ENCODE measurements around the gene GJD3.
"Not testable (repeated sequence)": the region's sequence is repeated elsewhere in the genome, so short reads cannot be mapped to it uniquely, and the experiment has no call there.

Gene GJD3

GRCh38 chr17:40364121-40364861, at the start of gene GJD3:
Gene GJD3, minus strand, starts transcription at chr17:40364737. Its CDS starts 922 bp downstream, at chr17:40363815.
- DNase-seq = no peak

DNA sequence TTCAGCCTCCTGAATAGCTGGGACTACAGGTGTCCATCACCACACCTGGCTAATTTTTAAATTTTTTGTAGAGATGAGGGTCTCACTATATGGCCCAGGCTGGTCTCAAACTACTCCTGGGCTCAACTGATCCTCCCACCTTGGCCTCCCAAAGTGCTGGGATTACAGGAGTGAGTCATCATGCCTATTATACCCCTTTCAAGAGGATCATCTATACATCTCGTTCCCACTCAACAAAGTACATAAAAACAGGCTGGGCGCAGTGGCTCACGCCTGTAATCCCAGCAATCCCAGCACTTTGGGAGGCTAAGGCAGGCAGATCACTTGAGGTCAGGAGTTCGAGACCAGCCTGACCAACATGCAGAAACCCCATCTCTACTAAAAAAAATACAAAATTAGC, 49.8 kb upstream of the GJD3 start:
- not testable (repeated sequence) for DNase-seq

GRCh38 chr17:40412880-40413279, 48.3 kb upstream of the GJD3 start:
- DNase-seq = no peak

DNA sequence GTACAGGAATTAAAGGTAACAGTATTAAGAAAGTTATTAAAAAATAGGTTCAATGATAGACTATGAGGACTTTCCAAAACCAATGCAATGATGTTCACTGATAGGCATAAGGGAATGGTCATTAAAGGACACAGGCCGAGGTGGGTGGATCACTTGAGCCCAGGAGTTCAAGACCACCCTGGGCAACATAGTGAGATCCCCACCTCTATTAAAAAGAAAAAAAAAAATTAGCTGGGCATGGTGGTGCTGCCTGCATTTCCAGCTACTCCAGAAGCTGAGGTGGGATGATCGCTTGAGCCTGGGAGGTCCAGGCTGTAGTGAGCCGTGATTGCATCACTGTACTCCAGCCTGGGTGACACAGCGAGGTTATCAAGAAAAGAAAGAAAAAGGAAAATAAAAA, 47.3 kb upstream of the GJD3 start:
- DNase-seq = no peak

DNA sequence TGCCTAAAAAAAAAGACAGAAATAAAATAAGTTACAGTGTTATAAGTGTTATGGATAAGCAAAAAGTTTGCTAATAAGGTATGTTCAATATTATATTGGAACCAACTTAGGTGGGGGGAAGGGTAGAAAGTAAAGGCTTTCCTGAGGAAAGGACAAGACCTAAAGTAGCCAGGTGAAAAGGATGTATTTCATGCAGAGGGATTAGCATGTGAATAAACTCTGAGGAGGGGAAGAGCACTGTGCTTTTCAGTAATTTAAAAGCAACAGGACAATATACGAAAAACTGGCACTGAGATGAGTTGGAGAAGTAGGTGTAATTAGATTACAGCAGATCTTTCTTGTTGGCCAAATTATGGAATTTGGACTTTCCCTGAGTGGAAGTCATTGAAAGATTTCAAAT, 45.5 kb upstream of the GJD3 start:
- DNase-seq = no peak

DNA sequence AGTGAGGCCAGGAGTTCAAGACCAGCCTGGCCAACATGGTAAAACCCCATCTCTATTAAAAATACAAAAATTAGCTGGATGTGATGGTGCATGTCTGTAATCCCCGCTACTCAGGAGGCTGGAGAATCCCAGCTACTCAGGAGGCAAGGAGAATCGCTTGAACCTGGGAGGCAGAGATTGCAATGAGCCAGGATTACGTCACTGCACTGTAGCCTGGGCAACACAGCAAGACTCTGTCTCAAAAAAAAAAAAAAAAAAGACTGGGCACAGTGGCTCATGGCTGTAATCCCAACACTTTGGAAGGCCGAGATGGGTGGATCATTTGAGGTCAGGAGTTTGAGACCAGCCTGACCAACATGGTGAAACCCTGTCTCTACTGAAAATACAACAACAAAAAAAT, 45.0 kb upstream of the GJD3 start:
- not testable (repeated sequence) for DNase-seq

- DNase-seq = no peak
Measured at GRCh38 chr17:40407460-40407859, 42.9 kb upstream of the GJD3 start.

- no peak for DNase-seq
Measured at GRCh38 chr17:40404003-40404402, 39.5 kb upstream of the GJD3 start.

GRCh38 chr17:40402668-40403067, 38.1 kb upstream of the GJD3 start:
- no peak for DNase-seq

DNA sequence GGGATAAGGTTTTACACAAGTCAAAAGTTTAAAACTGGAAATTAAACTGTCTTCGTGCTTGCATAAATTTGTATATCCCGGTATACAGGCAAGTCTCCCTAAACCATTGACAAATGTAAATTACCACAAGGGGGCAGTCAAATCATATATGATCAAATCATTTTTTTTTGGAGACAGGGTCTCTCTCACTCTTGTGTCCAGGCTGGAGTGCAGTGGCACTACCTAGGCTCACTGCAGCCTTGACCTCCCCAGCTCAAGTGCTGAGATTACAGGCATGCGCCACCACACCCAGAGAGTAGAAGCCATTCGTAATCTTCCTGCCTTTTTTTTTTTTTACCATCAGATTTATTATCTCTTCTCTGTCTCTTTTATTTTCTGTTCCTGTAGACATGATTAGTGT, 34.6 kb upstream of the GJD3 start:
- no peak for DNase-seq

DNA sequence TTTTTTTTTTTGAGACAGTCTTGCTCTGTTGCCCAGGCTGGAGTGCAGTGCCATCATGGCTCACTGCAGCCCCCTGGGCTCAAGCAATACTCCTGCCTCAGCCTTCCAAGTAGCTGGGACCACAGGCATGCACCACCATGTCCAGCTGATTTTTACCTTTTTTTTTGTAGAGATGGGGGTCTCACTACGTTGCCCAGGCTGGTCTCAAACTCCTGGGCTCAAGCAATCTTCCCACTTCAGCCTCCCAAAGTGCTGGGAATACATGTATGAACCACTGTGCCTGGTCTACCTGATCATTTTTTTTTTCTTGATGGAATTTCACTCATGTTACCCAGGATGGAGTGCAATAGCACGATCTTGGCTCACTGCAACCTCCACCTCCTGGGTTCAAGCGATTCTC, 22.0 kb upstream of the GJD3 start:
- not testable (repeated sequence) for DNase-seq

DNA sequence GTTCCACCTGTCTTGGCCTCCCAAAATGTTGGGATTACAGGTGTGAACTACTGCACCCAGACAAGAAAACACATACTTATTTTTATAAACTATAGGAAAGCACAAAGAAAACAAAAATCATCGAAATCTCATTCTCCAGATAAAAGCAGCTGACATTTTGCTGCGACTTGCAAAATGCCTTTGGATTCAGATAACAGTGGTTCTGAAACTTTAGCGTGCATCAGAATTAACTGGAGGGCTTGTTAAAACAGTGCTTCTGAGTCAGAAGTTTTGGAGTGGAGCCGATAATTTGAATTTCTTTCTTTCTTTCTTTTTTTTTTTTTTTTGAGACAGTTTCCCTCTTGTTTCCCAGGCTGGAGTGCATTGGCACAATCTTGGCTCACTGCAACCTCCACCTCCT, 17.7 kb upstream of the GJD3 start:
- DNase-seq = no peak

DNA sequence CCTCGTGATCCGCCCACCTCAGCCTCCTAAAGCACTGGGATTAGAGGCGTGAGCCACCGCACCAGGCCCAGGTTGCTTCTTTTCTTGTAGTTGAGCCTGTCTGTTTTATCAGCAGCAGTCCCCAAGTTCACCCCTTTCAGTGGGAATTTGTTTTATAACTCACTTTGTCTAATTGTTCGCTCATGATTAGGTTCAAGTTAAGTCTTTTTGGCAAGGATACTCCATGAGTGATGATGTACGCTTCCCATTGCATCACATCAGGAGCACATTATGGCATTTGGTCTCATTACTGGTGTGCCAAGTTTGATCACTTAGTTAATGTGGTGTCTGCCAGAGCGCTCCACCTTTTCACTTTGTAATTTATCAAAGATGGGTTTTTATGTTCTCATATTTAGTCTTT, 14.4 kb upstream of the GJD3 start:
- no peak for DNase-seq

- no peak for DNase-seq
Measured at GRCh38 chr17:40377832-40378231, 13.3 kb upstream of the GJD3 start.

- DNase-seq = peak in 1 of 2 donors; percentile 15
Measured at GRCh38 chr17:40376541-40376940, 12.0 kb upstream of the GJD3 start.

DNA sequence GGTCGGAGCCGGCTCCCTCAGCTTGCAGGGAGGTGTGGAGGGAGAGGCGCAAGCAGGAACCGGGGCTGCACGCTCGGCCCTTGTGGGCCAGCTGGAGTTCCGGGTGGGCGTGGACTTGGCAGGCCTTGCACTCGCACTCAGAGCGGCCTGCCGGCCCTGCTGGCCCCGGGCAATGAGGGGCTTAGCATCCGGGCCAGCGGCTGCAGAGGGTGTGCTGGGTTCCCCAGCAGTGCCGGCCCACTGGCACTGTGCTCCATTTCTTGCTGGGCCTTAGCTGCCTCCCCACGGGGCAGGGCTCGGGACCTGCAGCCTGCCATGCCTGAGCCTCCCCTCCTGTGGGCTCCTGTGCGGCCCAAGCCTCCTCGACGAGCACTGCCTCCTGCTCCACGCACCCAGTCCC, 11.2 kb upstream of the GJD3 start:
- not testable (repeated sequence) for DNase-seq

- no peak for DNase-seq
Measured at GRCh38 chr17:40374821-40375498, 10.4 kb upstream of the GJD3 start.

GRCh38 chr17:40373999-40374398, 9.5 kb upstream of the GJD3 start:
- DNase-seq = no peak

GRCh38 chr17:40373324-40373723, 8.8 kb upstream of the GJD3 start:
- no peak for DNase-seq

DNA sequence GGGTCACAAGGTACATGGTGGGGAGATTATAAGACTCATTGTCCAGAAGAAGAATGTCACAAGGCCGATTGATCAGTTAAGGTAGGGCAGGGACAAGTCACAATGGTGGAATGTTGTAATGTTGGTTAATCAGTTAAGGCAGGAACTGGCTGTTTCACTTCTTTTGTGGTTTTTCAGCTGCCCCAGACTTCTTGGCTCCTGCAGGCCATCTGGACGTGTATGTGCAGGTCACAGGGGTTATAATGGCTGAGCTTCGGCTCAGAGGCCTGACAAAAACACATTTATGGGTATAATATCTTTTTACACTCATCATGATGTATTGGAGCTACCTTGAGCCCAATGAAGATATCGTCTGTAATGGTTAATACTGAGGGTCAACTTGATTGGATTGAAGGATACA, 8.1 kb upstream of the GJD3 start:
- not testable (repeated sequence) for DNase-seq

DNA sequence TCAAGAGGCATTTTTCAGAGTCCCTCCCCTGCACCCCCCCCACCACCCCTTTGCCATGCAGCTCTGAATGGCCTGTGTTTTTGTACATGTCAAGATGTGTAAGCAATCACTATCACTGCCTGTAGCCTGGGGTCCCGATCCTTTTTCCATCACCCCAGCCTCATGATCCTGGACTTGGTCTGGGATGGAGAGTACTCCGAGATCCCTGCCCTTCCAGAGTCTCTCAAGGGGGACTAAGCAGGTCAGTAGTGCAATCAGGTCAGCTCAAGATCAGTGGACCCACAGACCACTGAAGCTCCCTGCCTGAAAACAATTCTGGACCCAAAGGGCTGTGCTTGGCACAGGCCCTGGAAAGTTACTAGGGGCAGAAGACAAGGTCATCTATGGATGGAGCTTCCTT, 7.5 kb upstream of the GJD3 start:
- no peak for DNase-seq

GRCh38 chr17:40371261-40371929, 6.9 kb upstream of the GJD3 start:
- no peak for DNase-seq

DNA sequence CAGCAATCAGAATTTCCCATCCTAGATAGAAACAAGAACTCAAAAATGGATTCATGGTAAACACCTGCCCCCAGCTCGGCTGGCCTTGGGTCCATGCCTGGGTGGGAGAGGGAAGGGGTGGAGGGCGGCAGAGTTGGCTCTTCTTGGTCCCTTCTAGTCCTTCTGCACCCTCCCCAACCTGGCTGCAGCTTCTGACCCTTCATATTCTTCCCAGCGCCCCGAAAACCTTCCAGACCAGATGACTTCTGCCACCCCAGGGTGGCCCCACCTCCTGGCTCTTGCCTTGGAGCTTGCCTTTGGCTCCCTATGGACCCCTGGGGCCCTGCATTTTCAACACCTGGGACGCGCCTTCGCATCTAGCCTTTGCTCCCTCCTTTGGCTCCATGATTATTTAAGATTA, 5.4 kb upstream of the GJD3 start:
- no peak for DNase-seq

DNA sequence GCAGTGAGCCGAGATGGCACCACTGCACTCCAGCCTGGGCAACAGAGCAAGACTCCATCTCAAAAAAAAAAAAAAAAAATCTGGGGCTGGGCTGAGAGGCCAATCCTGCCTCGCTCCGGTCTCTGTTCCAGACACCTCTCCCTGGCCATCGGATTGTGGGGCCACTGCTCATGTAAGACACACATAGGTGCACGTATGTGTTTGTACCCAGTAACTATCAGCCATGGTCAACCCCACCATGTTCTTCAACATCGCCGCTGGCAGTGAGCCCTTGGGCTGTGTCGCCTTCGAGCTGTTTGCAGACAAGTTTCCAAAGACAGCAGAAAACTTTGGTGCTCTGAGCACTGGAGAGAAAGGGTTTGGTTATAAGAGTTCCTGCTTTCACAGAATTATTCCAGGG, 3.2 kb upstream of the GJD3 start:
- DNase-seq = not testable (repeated sequence)

Measured in stimulated activated CD4-positive, alpha-beta T cell treated with anti-CD3 and anti-CD28 coated beads, Interleukin-2, amount 100 ng/mL, for 24 hours (primary cell).